IMR-90 (cell line): ENCODE data around the gene OGG1. TPM values are rescaled to one million over a fixed set of nuclear protein-coding genes. Genes with fewer than 3 reads are reported as not detected.

ENCODE experiments used
- ATAC-seq: fragments of 200-7000 bp; cut with Tn5 transposase; 2 replicates; pipeline ENCODE4 v1.9.1; 2020; ENCODE audit warnings: low read depth, mild to moderate bottlenecking, moderate library complexity
- BruUV-seq: library from RNA; stranded (reverse); fragments of 400-500 nt; replicated peaks from 2 replicates; lab custom pipeline; 2021; lab: Mats Ljungman, UMichigan
- CTCF ChIA-PET: fragments of 300-600 bp; formaldehyde crosslinking; extraction: SDS; loops from one replicate; lab custom pipeline; 2021; ENCODE audit warnings: antibody characterized with exemption; lab: Yijun Ruan, JAX
- POLR2A ChIA-PET: fragments of 300-600 bp; sonication (Branson Sonifier 250); formaldehyde crosslinking; loops from one replicate; lab custom pipeline; 2022; ENCODE audit warnings: antibody characterized with exemption; ENCODE audit not compliant: unreplicated experiment; lab: Charles Lee
- DNase-seq: peaks from one replicate; pipeline ENCODE4 v3.0.0; 2013
- H2AFZ ChIP-seq: replicated peaks from 2 replicates; pipeline ENCODE3; 2013; ENCODE audit warnings: low read length, mild to moderate bottlenecking; ENCODE audit not compliant: poor library complexity
- H2AK5ac ChIP-seq: 2 replicates; pipeline ENCODE4 v1.6.1; 2013; ENCODE audit warnings: low read depth, low read length, inconsistent platforms
- H2AK9ac ChIP-seq: replicated peaks from 2 replicates; pipeline ENCODE3; 2013; ENCODE audit warnings: mild to moderate bottlenecking, low read depth, low read length, moderate library complexity; ENCODE audit not compliant: poor library complexity
- H2BK120ac ChIP-seq: 2 replicates; pipeline ENCODE4 v1.6.1; 2013; ENCODE audit warnings: low read depth, low read length, inconsistent platforms
- H2BK15ac ChIP-seq: 3 replicates; pipeline ENCODE4 v1.6.1; 2013; ENCODE audit warnings: low read depth, low read length, inconsistent platforms
- H2BK20ac ChIP-seq: 2 replicates; pipeline ENCODE4 v1.6.1; 2013; ENCODE audit warnings: low read depth, mild to moderate bottlenecking, inconsistent platforms, low read length, moderate library complexity
- H2BK5ac ChIP-seq: 2 replicates; pipeline ENCODE4 v1.6.1; 2013; ENCODE audit warnings: mild to moderate bottlenecking, low read depth, low read length, inconsistent platforms; ENCODE audit not compliant: poor library complexity, severe bottlenecking
- H3K14ac ChIP-seq: replicated peaks from 2 replicates; pipeline ENCODE4 v1.6.1; 2013; ENCODE audit warnings: low read depth, low read length, inconsistent platforms
- H3K18ac ChIP-seq: 2 replicates; pipeline ENCODE4 v1.6.1; 2013; ENCODE audit warnings: low read depth, low read length, control low read depth
- H3K23ac ChIP-seq: 2 replicates; pipeline ENCODE4 v1.6.1; 2013; ENCODE audit warnings: low read depth, low read length, inconsistent platforms
- H3K27ac ChIP-seq: 2 replicates; pipeline ENCODE4 v1.5.1; 2013; ENCODE audit warnings: mild to moderate bottlenecking, control low read depth, low read length; ENCODE audit not compliant: insufficient read depth
- H3K27me3 ChIP-seq: 2 replicates; pipeline ENCODE4 v1.6.1; 2013; ENCODE audit warnings: low read length; ENCODE audit not compliant: control insufficient read depth, insufficient read depth
- H3K36me3 ChIP-seq: 2 replicates; pipeline ENCODE4 v1.6.1; 2013; ENCODE audit warnings: low read length, mixed read lengths; ENCODE audit not compliant: control insufficient read depth, insufficient read depth
- H3K4ac ChIP-seq: 2 replicates; pipeline ENCODE4 v1.6.1; 2013; ENCODE audit warnings: low read depth, low read length, inconsistent platforms
- H3K4me1 ChIP-seq: 2 replicates; pipeline ENCODE4 v1.6.1; 2013; ENCODE audit warnings: low read length, mixed read lengths; ENCODE audit not compliant: control insufficient read depth, insufficient read depth
- H3K4me2 ChIP-seq: 2 replicates; pipeline ENCODE4 v1.6.1; 2013; ENCODE audit warnings: low read depth, mild to moderate bottlenecking, control low read depth, low read length, moderate library complexity
- H3K4me3 ChIP-seq: 2 replicates; pipeline ENCODE4 v1.5.1; 2013; ENCODE audit warnings: low read depth, mild to moderate bottlenecking, control low read depth, low read length, moderate library complexity; ENCODE audit not compliant: insufficient read depth
- H3K56ac ChIP-seq: 2 replicates; pipeline ENCODE4 v1.6.1; 2013; ENCODE audit warnings: low read length, inconsistent platforms; ENCODE audit not compliant: insufficient read depth; ENCODE audit errors: extremely low read depth
- H3K79me1 ChIP-seq, 2 experiments: 2 replicates each; pipeline ENCODE4 v1.6.1; 2013; ENCODE audit warnings: low read length in 2 of 2, inconsistent platforms in 1 of 2, low read depth in 1 of 2
- H3K9ac ChIP-seq: 2 replicates; pipeline ENCODE4 v1.6.1; 2013; ENCODE audit warnings: low read depth, low read length, control low read depth
- H3K9me1 ChIP-seq: 2 replicates; pipeline ENCODE4 v1.6.1; 2013; ENCODE audit warnings: low read length, inconsistent platforms; ENCODE audit not compliant: insufficient read depth
- H3K9me3 ChIP-seq: 2 replicates; pipeline ENCODE4 v1.6.1; 2013; ENCODE audit warnings: low read length; ENCODE audit not compliant: control insufficient read depth, insufficient read depth
- H4K20me1 ChIP-seq: 2 replicates; pipeline ENCODE4 v1.6.1; 2013; ENCODE audit warnings: low read length, inconsistent platforms; ENCODE audit not compliant: insufficient read depth
- H4K5ac ChIP-seq: 2 replicates; pipeline ENCODE4 v1.6.1; 2013; ENCODE audit warnings: mild to moderate bottlenecking, low read depth, low read length, control low read depth
- H4K8ac ChIP-seq, 2 experiments: 2 replicates each; pipeline ENCODE4 v1.6.1; 2013; ENCODE audit warnings: low read depth in 2 of 2, low read length in 2 of 2, control low read depth in 1 of 2, inconsistent platforms in 1 of 2
- H4K91ac ChIP-seq: 2 replicates; pipeline ENCODE4 v1.6.1; 2013; ENCODE audit warnings: low read depth, low read length, inconsistent platforms; ENCODE audit not compliant: insufficient read depth
- BHLHE40 ChIP-seq: fragments of 150-350 bp; IDR thresholded peaks from 2 replicates; pipeline ENCODE4 v1.6.1; 2016; ENCODE audit warnings: mild to moderate bottlenecking, low read depth, low read length
- CEBPB ChIP-seq: IDR thresholded peaks from 2 replicates; pipeline ENCODE4 v1.6.1; 2012; ENCODE audit warnings: low read depth, low read length, improper control_type of control experiment
- CHD1 ChIP-seq: IDR thresholded peaks from 2 replicates; pipeline ENCODE4 v1.6.1; 2012; ENCODE audit warnings: low read depth, low read length, improper control_type of control experiment
- FOS ChIP-seq: fragments of 150-350 bp; IDR thresholded peaks from 2 replicates; pipeline ENCODE4 v1.6.1; 2016; ENCODE audit warnings: low read depth, low read length
- MAFK ChIP-seq: IDR thresholded peaks from 2 replicates; pipeline ENCODE4 v1.6.1; 2012; ENCODE audit warnings: low read depth, low read length, improper control_type of control experiment
- MAZ ChIP-seq: IDR thresholded peaks from 2 replicates; pipeline ENCODE4 v1.6.1; 2012; ENCODE audit warnings: low read depth, mild to moderate bottlenecking, low read length, improper control_type of control experiment, moderate library complexity, borderline replicate concordance
- MXI1 ChIP-seq: IDR thresholded peaks from 2 replicates; pipeline ENCODE4 v1.6.1; 2012; ENCODE audit warnings: low read depth, mild to moderate bottlenecking, low read length, moderate library complexity, borderline replicate concordance
- NFE2L2 ChIP-seq: fragments of 150-350 bp; IDR thresholded peaks from 2 replicates; pipeline ENCODE4 v1.6.1; 2016; ENCODE audit warnings: low read depth, mild to moderate bottlenecking, low read length
- POLR2A ChIP-seq: IDR thresholded peaks from 2 replicates; pipeline ENCODE4 v1.6.1; 2012; ENCODE audit warnings: mild to moderate bottlenecking, low read depth, low read length
- RAD21 ChIP-seq: IDR thresholded peaks from 2 replicates; pipeline ENCODE4 v1.6.1; 2012; ENCODE audit warnings: low read length, improper control_type of control experiment
- RFX5 ChIP-seq: IDR thresholded peaks from 2 replicates; pipeline ENCODE4 v1.8.0; 2012; ENCODE audit warnings: low read depth, mild to moderate bottlenecking, low read length, moderate library complexity
- SMC3 ChIP-seq: fragments of 150-350 bp; IDR thresholded peaks from 2 replicates; pipeline ENCODE4 v1.6.1; 2016; ENCODE audit warnings: low read depth, mild to moderate bottlenecking, antibody characterized with exemption, low read length, moderate library complexity
- WGBS, 2 experiments: methylation state at CpG; one replicate each; pipeline versions ENCODE4 v1.1.5 to v1.1.7; 2013; ENCODE audit warnings: missing lambda C conversion rate in 2 of 2; ENCODE audit not compliant: insufficient read length in 1 of 2; ENCODE audit errors: extremely low coverage in 2 of 2; 5-methylcytosine and 5-hydroxymethylcytosine counted together
- dilution Hi-C: fragments of 300-500 bp; cut with HindIII; formaldehyde crosslinking; loops from one replicate; pipeline ENCODE4 v1.14.3; 2018; ENCODE audit warnings: low sequenced_read_pairs; ENCODE audit not compliant: unreplicated experiment
- in situ Hi-C: fragments of 300-500 bp; cut with MboI; formaldehyde crosslinking; loops from 3 replicates; pipeline ENCODE4 v1.14.3; 2019; ENCODE audit warnings: low sequenced_read_pairs, inconsistent platforms, mixed read lengths
- intact Hi-C: fragments of 100-400 bp; cut with micrococcal nuclease; formaldehyde crosslinking; loops from 2 replicates; pipeline ENCODE4 v1.10.0; 2022
- polyA plus RNA-seq, 3 experiments: library from polyadenylated mRNA; depleted of rRNA; stranded (reverse); fragments of >200 nt; gene quantifications; 2 replicates each; pipeline ENCODE4 v1.2.3, GENCODE V29; 2012; ENCODE audit warnings: low replicate concordance in 1 of 3
- total RNA-seq: library from RNA; depleted of rRNA; stranded (reverse); fragments of >200 nt; gene quantifications from 2 replicates; pipeline ENCODE4 v1.2.3, GENCODE V29; 2012
- TF ChIP-seq, protein P1 (sequence below): conservative IDR thresholded peaks from 2 replicates; pipeline ENCODE4 v1.5.1; 2012; ENCODE audit warnings: mild to moderate bottlenecking, low read depth, low read length, improper control_type of control experiment

OGG1 gene
- total and polyA plus RNA-seq, 2 of the 4 experiments (the other 2 are of a cell fraction), result 14.9 to 25.6 TPM

DNA sequence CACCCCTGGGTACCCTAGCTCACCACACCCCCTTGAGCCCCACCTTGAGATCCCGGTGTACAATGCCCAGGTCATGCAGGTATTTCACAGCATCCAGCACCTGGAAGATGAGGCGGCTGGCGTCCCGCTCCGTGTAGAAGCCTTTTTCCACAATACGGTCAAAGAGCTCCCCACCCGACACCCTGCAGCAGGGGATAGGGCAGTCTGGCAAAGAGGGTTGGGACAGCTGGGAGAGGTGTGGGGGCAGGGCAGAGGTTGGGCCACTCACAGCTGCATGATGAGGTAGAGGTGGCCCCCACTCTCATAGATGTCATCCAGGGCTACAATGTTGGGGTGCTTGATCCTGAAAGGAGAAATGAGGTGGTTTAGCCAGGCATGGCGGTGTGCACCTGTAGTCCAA, 13.1 kb downstream of the OGG1 start:
- H2BK120ac ChIP-seq, result no peak overlapping the region
- TF ChIP-seq RFX5 (no peak), SMC3 (no peak), MXI1 (no peak), RAD21 (no peak), MAZ (no peak), CHD1 (no peak), MAFK (no peak), NFE2L2 (no peak), CEBPB (no peak), FOS (no peak), BHLHE40 (no peak), POLR2A (no peak)
- TF ChIP-seq, protein P1, sequence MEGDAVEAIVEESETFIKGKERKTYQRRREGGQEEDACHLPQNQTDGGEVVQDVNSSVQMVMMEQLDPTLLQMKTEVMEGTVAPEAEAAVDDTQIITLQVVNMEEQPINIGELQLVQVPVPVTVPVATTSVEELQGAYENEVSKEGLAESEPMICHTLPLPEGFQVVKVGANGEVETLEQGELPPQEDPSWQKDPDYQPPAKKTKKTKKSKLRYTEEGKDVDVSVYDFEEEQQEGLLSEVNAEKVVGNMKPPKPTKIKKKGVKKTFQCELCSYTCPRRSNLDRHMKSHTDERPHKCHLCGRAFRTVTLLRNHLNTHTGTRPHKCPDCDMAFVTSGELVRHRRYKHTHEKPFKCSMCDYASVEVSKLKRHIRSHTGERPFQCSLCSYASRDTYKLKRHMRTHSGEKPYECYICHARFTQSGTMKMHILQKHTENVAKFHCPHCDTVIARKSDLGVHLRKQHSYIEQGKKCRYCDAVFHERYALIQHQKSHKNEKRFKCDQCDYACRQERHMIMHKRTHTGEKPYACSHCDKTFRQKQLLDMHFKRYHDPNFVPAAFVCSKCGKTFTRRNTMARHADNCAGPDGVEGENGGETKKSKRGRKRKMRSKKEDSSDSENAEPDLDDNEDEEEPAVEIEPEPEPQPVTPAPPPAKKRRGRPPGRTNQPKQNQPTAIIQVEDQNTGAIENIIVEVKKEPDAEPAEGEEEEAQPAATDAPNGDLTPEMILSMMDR, result no peak
- no peak overlapping the region for H3K9ac ChIP-seq
- H3K36me3 ChIP-seq, result peaks cover 29% of the 10 kb centered on the region
- no peak overlapping the region for H2AK5ac ChIP-seq
- H4K20me1 ChIP-seq, result peaks cover 5% of the 10 kb centered on the region; the same call in 1 of the 2 replicates
- no peak overlapping the region for H2AFZ ChIP-seq
- H3K4me3 ChIP-seq, result no peak overlapping the region
- BruUV-seq, result no TSS peak
- H4K5ac ChIP-seq, result no peak overlapping the region
- no peak overlapping the region for H3K14ac ChIP-seq
- H3K27ac ChIP-seq, result no peak overlapping the region
- H3K18ac ChIP-seq, result no peak overlapping the region
- H3K4me2 ChIP-seq, result no peak overlapping the region
- ChIA-PET CTCF (no interaction called here), POLR2A (interaction anchor here (0.7 kb wide), 1 partner anchor 10 kb away, joined by 16 read pairs; no protein-coding TSS in a partner anchor)
- H3K27me3 ChIP-seq, result no peaks in the 10 kb centered on the region
- intact Hi-C loops (no loop called here), dilution Hi-C loops (no loop called here), in situ Hi-C loops (no loop called here)
- H3K9me3 ChIP-seq, result no peaks in the 10 kb centered on the region
- H4K8ac ChIP-seq, result no peak overlapping the region
- peak overlapping the region; percentile 61 for H2AK9ac ChIP-seq
- H3K9me1 ChIP-seq, result peaks cover 23% of the 10 kb centered on the region
- no peak overlapping the region for H4K91ac ChIP-seq
- H3K23ac ChIP-seq, result no peak overlapping the region
- H2BK15ac ChIP-seq, result no peak overlapping the region
- H2BK20ac ChIP-seq, result no peak overlapping the region
- H3K56ac ChIP-seq, result no peak overlapping the region
- peaks cover 7% of the 10 kb centered on the region for H3K4me1 ChIP-seq
- no peak overlapping the region for H3K4ac ChIP-seq
- H2BK5ac ChIP-seq, result no peak overlapping the region
- H3K79me1 ChIP-seq, result peaks cover 2 to 31% of the 10 kb centered on the region in 2 experiments
- 93% methylated on average over 7 of the region's 8 CpGs; no CpG with 5 or more reads in 1 of the 2 experiments for WGBS, 2 experiments
- ATAC-seq, result no peak
- no peak for DNase-seq
